ENCODE data around the gene CPNE9. TPM values are rescaled to one million over a fixed set of nuclear protein-coding genes. Genes with fewer than 3 reads are reported as not detected.

Gene CPNE9
- total and polyA plus RNA-seq, 2 donors from 2014 or later, result 0.16 to 0.19 TPM

GRCh38 chr3:9704347-9705322 lies 1.0 kb downstream of the CPNE9 start:
- Histone ChIP-seq H3K27ac (ENCODE audit: low read depth in 2 of 2, low read length in 2 of 2) (no peak overlapping the region), H3K9ac (ENCODE audit: low read length in 3 of 3) (no peak overlapping the region), H3K27me3 (ENCODE audit: control insufficient read depth, insufficient read depth, low read length) (no peaks in the 10 kb centered on the region), H3K36me3 (ENCODE audit: control insufficient read depth in 2 of 3, insufficient read depth in 3 of 3, low read length in 3 of 3) (peaks cover 0 to 8% (median 5%) of the 10 kb centered on the region in 3 donors), H3K4me3 (ENCODE audit: low read length in 3 of 3) (no peak overlapping the region), H3K4me1 (ENCODE audit: control insufficient read depth in 2 of 3, insufficient read depth in 2 of 3, low read depth in 1 of 3, low read length in 3 of 3) (peaks cover 0 to 9% (median 0%) of the 10 kb centered on the region in 3 donors), H3K9me3 (ENCODE audit: control insufficient read depth in 2 of 3, insufficient read depth in 1 of 3, low read length in 3 of 3) (no peaks in the 10 kb centered on the region)
- intact Hi-C loops (cut with DNase I), result no loop called here
- peak; percentile 56 to 79 (median 71) for DNase-seq
- TF ChIP-seq CTCF (IDR thresholded peaks at IDR 0.05; ENCODE audit: borderline replicate concordance, extremely low read depth, insufficient read depth), result no peak
- no peak for FAIRE-seq

GRCh38 chr3:9710174-9710739 lies 6.6 kb downstream of the CPNE9 start:
- FAIRE-seq, result no peak
- Histone ChIP-seq H3K4me1 (ENCODE audit: control insufficient read depth in 2 of 3, insufficient read depth in 2 of 3, low read depth in 1 of 3, low read length in 3 of 3) (no peaks in the 10 kb centered on the region), H3K9me3 (ENCODE audit: control insufficient read depth in 2 of 3, insufficient read depth in 1 of 3, low read length in 3 of 3) (no peaks in the 10 kb centered on the region), H3K36me3 (ENCODE audit: control insufficient read depth in 2 of 3, insufficient read depth in 3 of 3, low read length in 3 of 3) (no peaks in the 10 kb centered on the region), H3K27me3 (ENCODE audit: control insufficient read depth, insufficient read depth, low read length) (no peaks in the 10 kb centered on the region), H3K4me3 (ENCODE audit: low read length in 3 of 3) (no peak overlapping the region), H3K27ac (ENCODE audit: low read depth in 2 of 2, low read length in 2 of 2) (no peak overlapping the region), H3K9ac (ENCODE audit: low read length in 3 of 3) (no peak overlapping the region)
- DNase-seq, result no peak
- intact Hi-C loops (cut with DNase I), result no loop called here
- no peak for TF ChIP-seq CTCF (IDR thresholded peaks at IDR 0.05; ENCODE audit: borderline replicate concordance, extremely low read depth, insufficient read depth)

GRCh38 chr3:9712415-9712814 lies 8.8 kb downstream of the CPNE9 start:
- TF ChIP-seq CTCF (IDR thresholded peaks at IDR 0.05; ENCODE audit: borderline replicate concordance, extremely low read depth, insufficient read depth), result no peak
- H3K36me3 ChIP-seq (ENCODE audit: control insufficient read depth in 2 of 3, insufficient read depth in 3 of 3, low read length in 3 of 3), result no peaks in the 10 kb centered on the region
- DNase-seq (no peak), FAIRE-seq (no peak)
- no peaks in the 10 kb centered on the region for H3K4me1 ChIP-seq (ENCODE audit: control insufficient read depth in 2 of 3, insufficient read depth in 2 of 3, low read depth in 1 of 3, low read length in 3 of 3)
- intact Hi-C loops (cut with DNase I), result no loop called here
- H3K9me3 ChIP-seq (ENCODE audit: control insufficient read depth in 2 of 3, insufficient read depth in 1 of 3, low read length in 3 of 3), result no peaks in the 10 kb centered on the region
- no peak overlapping the region for H3K9ac ChIP-seq (ENCODE audit: low read length in 3 of 3)
- no peaks in the 10 kb centered on the region for H3K27me3 ChIP-seq (ENCODE audit: control insufficient read depth, insufficient read depth, low read length)
- no peak overlapping the region for H3K4me3 ChIP-seq (ENCODE audit: low read length in 3 of 3)
- no peak overlapping the region for H3K27ac ChIP-seq (ENCODE audit: low read depth in 2 of 2, low read length in 2 of 2)
